ENCODE results near the gene BFSP2. TPM values are rescaled to one million over a fixed set of nuclear protein-coding genes. Genes with fewer than 3 reads are reported as not detected.

The BFSP2 gene
- total RNA-seq = not detected in 2 replicates

GRCh38 chr3:133400006-133400515 lies at the start of gene BFSP2:
TSS of gene BFSP2 (plus strand) at chr3:133400056. CDS start at chr3:133400084, 28 bp downstream.

Other genes with a start within 250 kb of the BFSP2 start
- 189 and 214 TPM in 2 replicates for gene CDV3, start 173.6 kb downstream of the BFSP2 start, total RNA-seq

Measured in hair follicle dermal papilla cell (primary cell).